GM20431 (cell line): ENCODE results near the gene EIF3L.
"Not testable (repeated sequence)": the region's sequence is repeated elsewhere in the genome, so short reads cannot be mapped to it uniquely, and the experiment has no call there.

Experiments used
- in situ Hi-C: fragments of 300-500 bp; cut with MseI, MboI; formaldehyde crosslinking; loops from one replicate; pipeline ENCODE4 v1.15.0; 2020; ENCODE audit warnings: low sequenced_read_pairs; ENCODE audit not compliant: unreplicated experiment

EIF3L gene

DNA sequence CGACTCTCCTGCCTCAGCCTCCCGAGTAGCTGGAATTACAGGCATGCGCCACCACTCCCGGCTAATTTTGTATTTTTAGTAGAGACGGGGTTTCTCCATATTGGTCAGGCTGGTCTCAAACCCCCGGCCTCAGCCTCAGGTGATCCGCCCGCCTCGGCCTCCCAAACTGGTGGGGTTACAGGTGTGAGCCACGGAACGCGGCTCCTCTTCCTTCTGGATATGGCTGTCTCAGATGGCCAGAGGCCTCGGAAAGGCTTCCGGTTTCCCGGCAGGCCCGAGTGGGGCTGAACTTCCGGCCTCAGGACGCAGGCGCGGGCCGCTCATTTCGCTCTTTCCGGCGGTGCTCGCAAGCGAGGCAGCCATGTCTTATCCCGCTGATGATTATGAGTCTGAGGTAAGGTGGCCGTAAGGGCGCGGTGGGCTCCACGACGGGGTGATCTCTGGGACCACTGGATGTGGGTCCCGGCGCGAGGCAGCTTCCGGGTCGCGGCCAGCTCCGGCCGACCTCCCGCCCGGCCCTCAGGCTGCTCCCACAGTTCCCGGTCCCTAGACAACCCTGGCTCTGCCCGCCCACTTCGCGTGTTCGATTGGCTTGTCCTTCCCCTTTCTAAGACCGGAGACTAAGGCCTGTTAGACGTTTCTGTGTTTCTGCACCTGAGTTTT, at the start of gene EIF3L:
Gene EIF3L (plus strand): TSS at position 331 of the 663 bp plus-strand sequence. CDS start 31 bp downstream, at position 362.
- in situ Hi-C loops: no loop called here

DNA sequence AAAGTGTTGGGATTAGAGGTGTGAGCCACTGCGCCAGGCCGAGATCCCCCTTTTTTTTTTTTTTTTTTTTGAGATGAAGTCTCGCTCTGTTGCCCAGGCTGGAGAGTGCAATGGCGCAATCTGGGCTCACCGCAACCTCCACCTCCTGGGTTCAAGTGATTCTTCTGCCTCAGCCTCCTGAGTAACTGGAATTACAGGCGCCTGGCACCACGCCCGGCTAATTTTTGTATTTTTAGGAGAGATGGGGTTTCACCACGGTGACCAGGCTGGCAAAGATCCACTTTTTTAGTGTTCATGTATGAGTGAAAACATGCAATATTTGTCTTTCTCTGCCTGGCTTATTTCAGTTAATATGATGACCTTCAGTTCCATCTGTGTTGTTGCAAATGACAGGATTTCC, 49.2 kb upstream of the EIF3L start:
- in situ Hi-C loops: not testable (repeated sequence)

DNA sequence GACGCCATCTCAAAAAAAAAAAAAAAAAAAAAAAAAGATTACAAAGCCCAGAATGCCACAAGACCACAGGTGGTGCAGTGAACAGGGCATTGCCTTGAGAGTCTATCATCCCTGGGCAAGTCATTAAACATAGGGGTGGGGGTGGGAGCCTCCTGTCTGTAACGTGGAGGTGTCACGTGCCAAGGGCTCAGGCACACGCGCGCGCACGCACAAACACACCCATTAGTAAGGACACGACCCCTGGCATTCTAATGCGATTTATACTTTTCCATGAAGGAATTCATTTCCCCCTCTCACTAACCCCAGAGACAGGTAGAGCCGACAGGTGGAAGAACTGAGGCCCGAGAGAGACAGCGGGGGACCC, 47.3 kb upstream of the EIF3L start:
- in situ Hi-C loops: no loop called here

DNA sequence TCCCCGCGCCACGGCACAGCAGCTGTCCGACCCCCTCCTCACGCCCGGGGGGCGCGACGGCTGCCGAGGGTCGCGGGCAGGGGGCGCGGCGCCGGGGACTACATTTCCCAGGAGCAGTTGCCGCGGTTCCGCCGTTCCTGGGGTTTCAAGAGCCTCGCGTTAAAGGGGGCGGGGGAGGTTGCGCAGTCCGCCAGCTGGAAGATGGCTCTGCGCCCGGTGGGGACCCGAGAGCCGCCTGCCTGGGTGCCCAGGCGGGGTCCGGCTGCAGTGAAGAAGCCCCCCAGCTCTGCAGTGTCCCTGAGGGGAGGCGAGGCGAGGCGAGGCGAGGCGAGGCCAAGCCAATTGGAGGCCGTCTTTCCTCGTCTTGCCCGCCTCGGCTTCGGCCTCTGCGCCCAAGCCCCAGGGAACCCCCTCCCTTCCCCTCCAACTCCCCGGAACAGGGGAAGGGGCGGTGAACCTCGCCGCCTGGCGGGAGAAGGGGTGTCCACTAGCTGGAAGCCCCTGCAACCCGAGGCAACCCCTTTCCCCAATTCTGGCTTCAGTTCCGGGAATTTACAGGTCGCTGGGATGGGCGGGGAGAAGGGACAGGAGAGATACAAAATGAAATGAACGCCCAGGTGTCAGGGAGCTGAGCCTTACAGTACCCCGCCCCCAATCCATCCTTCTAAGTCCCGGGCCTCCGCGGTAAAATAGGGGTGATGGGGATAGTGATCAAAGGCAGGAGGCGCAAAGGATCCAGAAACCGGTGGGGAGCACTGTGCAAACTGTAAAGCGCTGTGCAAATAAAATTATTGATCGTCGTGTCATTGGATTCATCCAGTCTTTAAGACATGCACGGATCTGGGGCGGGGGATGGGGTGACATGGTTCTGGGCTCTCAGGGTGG, 46.7 kb upstream of the EIF3L start:
- in situ Hi-C loops: no loop called here

- in situ Hi-C loops: no loop called here
Measured at GRCh38 chr22:37803195-37803638, 46.0 kb upstream of the EIF3L start.

- in situ Hi-C loops: no loop called here
Measured at GRCh38 chr22:37803639-37804351, 45.4 kb upstream of the EIF3L start.

DNA sequence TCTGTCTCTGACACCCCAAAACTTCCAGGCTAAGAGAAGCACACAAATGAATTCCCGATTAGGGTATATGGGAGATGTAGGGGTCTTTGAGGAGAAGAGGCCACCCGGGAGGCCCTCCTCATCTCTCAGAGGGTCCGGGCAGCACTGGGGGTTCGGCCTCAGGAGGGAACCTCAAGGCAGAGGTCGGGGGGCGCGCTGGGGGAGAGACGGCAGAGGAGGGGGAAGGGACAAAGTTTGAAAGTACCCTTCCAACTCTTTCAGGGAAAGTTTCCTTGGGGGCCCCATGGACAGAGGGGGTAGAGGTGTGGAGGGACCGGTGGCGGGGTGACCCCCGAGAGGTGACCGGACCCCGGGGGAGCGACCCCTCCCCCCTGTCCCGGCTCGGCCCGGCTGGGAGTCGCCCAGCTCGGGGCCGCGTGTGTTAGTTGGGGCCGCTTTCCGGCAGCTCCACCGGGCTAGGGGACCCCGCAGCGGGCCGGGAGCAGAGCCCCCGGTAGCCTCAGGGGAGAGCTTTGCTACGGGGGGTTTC, 44.8 kb upstream of the EIF3L start:
- in situ Hi-C loops: no loop called here

- in situ Hi-C loops: no loop called here
Measured at GRCh38 chr22:37804881-37805809, 44.1 kb upstream of the EIF3L start.

- in situ Hi-C loops: no loop called here
Measured at GRCh38 chr22:37805810-37806277, 43.4 kb upstream of the EIF3L start.

DNA sequence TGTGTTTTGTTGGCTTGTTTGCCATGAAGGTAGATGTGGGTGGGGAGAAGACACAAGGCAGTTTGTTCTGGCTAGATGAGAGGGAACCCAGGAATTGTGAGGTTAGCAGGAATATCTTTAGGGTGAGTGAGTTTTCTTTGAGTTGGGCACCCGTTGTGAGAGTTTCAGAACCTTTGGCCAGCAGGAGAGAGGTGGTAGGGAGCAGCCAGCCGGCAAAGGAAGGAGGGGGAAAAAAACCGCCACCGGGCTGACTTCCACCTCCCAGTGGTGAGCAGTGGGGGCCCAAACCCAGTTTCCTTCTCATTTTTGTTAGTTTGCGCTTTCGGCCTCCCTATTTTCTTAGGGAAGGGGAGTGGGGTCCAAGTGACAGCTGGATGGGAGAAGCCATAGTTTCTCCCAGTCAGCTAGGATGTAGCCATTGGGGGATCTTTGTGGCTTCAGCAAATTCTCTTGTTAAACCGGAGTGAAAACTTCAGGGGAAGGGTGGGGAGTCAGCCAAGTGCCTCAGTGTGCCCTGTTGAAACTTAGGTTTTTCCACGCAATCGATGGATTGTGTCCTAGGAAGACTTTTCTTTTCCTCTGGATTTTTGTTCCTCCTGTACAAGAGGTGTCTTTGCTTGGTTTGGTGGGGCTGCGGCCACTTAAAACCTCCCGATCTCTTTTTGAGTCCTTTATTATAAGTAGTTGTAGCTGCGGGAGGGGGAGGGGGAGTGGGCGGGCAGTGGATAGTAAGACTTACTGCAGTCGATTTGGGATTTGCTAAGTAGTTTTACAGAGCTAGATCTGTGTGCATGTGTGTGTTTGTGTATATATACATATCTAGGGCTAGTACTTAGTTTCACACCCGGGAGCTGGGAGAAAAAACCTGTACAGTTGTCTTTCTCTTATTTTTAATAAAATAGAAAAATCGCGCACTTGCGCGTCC, 42.5 kb upstream of the EIF3L start:
- in situ Hi-C loops: no loop called here

- in situ Hi-C loops: no loop called here
Measured at GRCh38 chr22:37807410-37808293, 41.6 kb upstream of the EIF3L start, which contains the start of gene GCAT. Gene GCAT (plus strand): TSS chr22:37807934. CDS start chr22:37807968, 34 bp downstream.

DNA sequence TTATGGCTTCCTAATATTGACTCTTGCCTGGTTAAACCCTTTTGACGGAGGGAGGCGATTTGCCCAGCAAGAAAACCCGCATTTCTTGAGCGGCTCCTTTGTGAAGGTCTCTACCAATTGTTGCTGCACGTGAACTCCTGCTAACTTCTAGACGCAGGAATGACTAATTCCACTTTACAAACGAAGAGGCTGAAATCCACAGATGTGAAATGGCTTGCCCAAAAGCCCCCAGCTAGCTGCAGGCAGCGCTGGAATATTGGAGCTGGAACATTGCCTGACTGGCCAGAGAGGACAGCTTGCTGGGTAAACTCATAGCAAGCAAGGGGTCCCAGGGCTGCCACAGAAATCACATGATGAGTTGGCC, 40.9 kb upstream of the EIF3L start:
- in situ Hi-C loops: no loop called here

GRCh38 chr22:37809672-37810333, 39.4 kb upstream of the EIF3L start:
- in situ Hi-C loops: no loop called here

DNA sequence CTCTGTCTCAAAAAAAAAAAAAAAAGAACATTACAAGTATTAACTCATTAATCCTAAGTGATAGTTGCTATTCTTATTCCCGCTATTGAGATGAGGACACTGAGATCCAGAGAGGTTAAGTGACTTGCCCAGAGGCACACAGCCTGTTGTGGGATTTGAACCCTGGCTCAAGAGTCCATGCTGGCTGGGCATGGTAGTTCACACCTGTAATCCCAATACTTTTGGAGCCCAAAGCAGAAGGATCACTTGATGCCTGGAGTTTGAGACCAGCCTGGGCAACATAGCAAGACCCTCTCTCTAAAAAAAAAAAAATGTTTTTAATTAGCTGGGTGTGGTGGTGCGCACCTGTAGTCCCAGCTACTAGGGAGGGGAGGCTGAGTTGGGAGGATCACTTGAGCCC, 37.4 kb upstream of the EIF3L start:
- in situ Hi-C loops: no loop called here

GRCh38 chr22:37812869-37813678, 36.1 kb upstream of the EIF3L start:
- in situ Hi-C loops: no loop called here

DNA sequence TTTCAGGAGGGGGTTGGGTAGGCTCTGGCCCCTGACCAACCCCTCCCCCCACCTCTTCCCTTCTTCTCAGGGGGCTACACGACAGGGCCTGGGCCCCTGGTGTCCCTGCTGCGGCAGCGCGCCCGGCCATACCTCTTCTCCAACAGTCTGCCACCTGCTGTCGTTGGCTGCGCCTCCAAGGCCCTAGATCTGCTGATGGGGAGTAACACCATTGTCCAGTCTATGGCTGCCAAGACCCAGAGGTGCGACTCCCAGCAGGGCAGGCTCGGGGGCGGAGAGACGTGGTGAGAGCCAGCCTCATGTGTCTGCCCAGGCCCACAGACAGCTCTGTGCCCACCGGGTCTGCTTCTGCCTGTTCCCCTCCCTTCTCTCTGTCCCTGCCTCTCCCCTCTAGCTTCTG, 33.6 kb upstream of the EIF3L start:
- in situ Hi-C loops: no loop called here
